Spleen (tissue), 11 donors: ENCODE results near the gene TIPARP. TPM values are rescaled to one million over a fixed set of nuclear protein-coding genes. Genes with fewer than 3 reads are reported as not detected.

Experiments used
- DNase-seq: peaks from one replicate; pipeline ENCODE4 v3.0.0-alpha.2; 2020
- H3K27ac ChIP-seq, 8 donors: fragments of 200-600 bp; sonication (generic) in 7 of 8; 1 replicate in 4 of 8; 2 replicates in 4 of 8; pipeline versions ENCODE4 v1.5.0 to v1.8.0; 2016 to 2021; ENCODE audit warnings: inconsistent platforms in 4 of 8, mild to moderate bottlenecking in 4 of 8, moderate library complexity in 1 of 8
- H3K27me3 ChIP-seq, 7 donors: fragments of 200-600 bp; sonication (generic) in 6 of 7; replicated peaks in 1 of 7; 1 replicate in 4 of 7; 2 replicates in 3 of 7; pipeline versions ENCODE4 v1.5.0 to v1.8.0; 2016 to 2021; ENCODE audit warnings: inconsistent platforms in 3 of 7, mild to moderate bottlenecking in 1 of 7
- H3K36me3 ChIP-seq, 6 donors: fragments of 200-600 bp; sonication (generic) in 5 of 6; 1 replicate in 4 of 6; 2 replicates in 2 of 6; pipeline versions ENCODE4 v1.5.0 to v1.8.0; 2016 to 2021; ENCODE audit warnings: inconsistent platforms in 2 of 6
- H3K4me1 ChIP-seq, 6 donors: fragments of 200-600 bp; sonication (generic) in 5 of 6; 1 replicate in 3 of 6; 2 replicates in 3 of 6; pipeline versions ENCODE4 v1.5.0 to v1.8.0; 2016 to 2021; ENCODE audit warnings: inconsistent platforms in 3 of 6
- H3K4me3 ChIP-seq, 8 donors: fragments of 200-600 bp; sonication (generic) in 7 of 8; 1 replicate in 4 of 8; 2 replicates in 4 of 8; pipeline versions ENCODE4 v1.5.0 to v1.8.0; 2016 to 2021; ENCODE audit warnings: inconsistent platforms in 4 of 8, mild to moderate bottlenecking in 4 of 8, moderate library complexity in 2 of 8
- H3K9me3 ChIP-seq, 8 donors: fragments of 200-600 bp; sonication (generic) in 7 of 8; 1 replicate in 4 of 8; 2 replicates in 4 of 8; pipeline versions ENCODE4 v1.5.0 to v1.8.0; 2016 to 2021; ENCODE audit warnings: inconsistent platforms in 4 of 8
- POLR2A ChIP-seq, 3 donors: fragments of 450-650 bp; IDR thresholded peaks; one replicate each; pipeline ENCODE4 v1.5.1; 2017; ENCODE audit warnings: antibody characterized with exemption in 3 of 3, mild to moderate bottlenecking in 1 of 3
- POLR2AphosphoS5 ChIP-seq, 3 donors: sonication (generic); formaldehyde crosslinking; IDR thresholded peaks; one replicate each; pipeline ENCODE4 v1.5.1; 2017; ENCODE audit warnings: antibody characterized with exemption in 3 of 3
- WGBS, 5 donors: extraction: QIAGEN DNeasy Blood & Tissue Kit in 3 of 5; methylation state at CpG; one replicate each; pipeline versions ENCODE4 v1.1.5 to v1.1.7; 2013 to 2018; 5-methylcytosine and 5-hydroxymethylcytosine counted together
- intact Hi-C: fragments of 100-400 bp; cut with DNase I; formaldehyde crosslinking; loops from one replicate; pipeline ENCODE4 v1.15.0; 2023; ENCODE audit warnings: low total_unique reads
- polyA plus RNA-seq, 3 donors: library from polyadenylated mRNA; stranded (reverse); fragments of 200-250 nt; gene quantifications; one replicate each; pipeline ENCODE4 v1.2.1, GENCODE V29; 2013
- total RNA-seq, 7 donors: library from RNA; depleted of rRNA in 3 of 7; stranded (reverse); fragments of >200 nt in 3 of 7; fragmentation: NEBNext Ultra II Directional in 4 of 7; extraction: Animal tissue kit (Norgen Biotek cat#: 25700) in 4 of 7; gene quantifications; one replicate each; pipeline versions ENCODE4 v1.1.0 to v1.2.1, GENCODE V29; 2016 to 2021
- TF ChIP-seq, protein P1 (sequence below), 11 experiments: fragments of 200-600 bp in 7 of 11; fragments of 450-650 bp in 4 of 11; sonication (generic) in 4 of 11; IDR thresholded peaks in 8 of 11; conservative IDR thresholded peaks in 3 of 11; 1 replicate in 7 of 11; 2 replicates in 4 of 11; pipeline versions ENCODE4 v1.4.0 to v1.8.0; 2016 to 2021; ENCODE audit warnings: antibody characterized with exemption in 11 of 11, inconsistent platforms in 4 of 11, mild to moderate bottlenecking in 1 of 11
- donor health status: healthy with polysubstance abuse.
- donor health status: DM: no; HTN: no; CAD: no; lungs with moderate emphysema.
- donor health status: DM: no; HTN: no; CAD: no.
- donor health status: Bipolar disorder and iron deficiency.
- donor health status: healthy.
- donor health status: DM: no; HTN: no; CAD: no.
- donor health status: DM: yes; HTN: yes; CAD: no.

TIPARP gene
- total and polyA plus RNA-seq, 10 donors: 4.5 to 39.8 (median 25.1) TPM

GRCh38 chr3:156655819-156656550 is 18.4 kb upstream of the TIPARP start:
- WGBS, 5 donors: 73 to 88% (median 79%) methylated on average over 5 of the region's 5 CpGs

GRCh38 chr3:156657440-156657839 is 16.9 kb upstream of the TIPARP start:
- no peak for TF ChIP-seq POLR2AphosphoS5 (IDR thresholded peaks at IDR 0.05)
- TF ChIP-seq, protein P1, sequence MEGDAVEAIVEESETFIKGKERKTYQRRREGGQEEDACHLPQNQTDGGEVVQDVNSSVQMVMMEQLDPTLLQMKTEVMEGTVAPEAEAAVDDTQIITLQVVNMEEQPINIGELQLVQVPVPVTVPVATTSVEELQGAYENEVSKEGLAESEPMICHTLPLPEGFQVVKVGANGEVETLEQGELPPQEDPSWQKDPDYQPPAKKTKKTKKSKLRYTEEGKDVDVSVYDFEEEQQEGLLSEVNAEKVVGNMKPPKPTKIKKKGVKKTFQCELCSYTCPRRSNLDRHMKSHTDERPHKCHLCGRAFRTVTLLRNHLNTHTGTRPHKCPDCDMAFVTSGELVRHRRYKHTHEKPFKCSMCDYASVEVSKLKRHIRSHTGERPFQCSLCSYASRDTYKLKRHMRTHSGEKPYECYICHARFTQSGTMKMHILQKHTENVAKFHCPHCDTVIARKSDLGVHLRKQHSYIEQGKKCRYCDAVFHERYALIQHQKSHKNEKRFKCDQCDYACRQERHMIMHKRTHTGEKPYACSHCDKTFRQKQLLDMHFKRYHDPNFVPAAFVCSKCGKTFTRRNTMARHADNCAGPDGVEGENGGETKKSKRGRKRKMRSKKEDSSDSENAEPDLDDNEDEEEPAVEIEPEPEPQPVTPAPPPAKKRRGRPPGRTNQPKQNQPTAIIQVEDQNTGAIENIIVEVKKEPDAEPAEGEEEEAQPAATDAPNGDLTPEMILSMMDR (IDR thresholded peaks at IDR 0.05 in 8 of 11, conservative IDR thresholded peaks at IDR 0.05 in 3 of 11): no peak
- no peak for TF ChIP-seq POLR2A (IDR thresholded peaks at IDR 0.05)
- whole genome bisulfite sequencing, 5 donors: 95 to 98% (median 97%) methylated on average over 2 of the region's 2 CpGs
- H3K4me1 ChIP-seq: peaks cover 0 to 19% (median 10%) of the 10 kb centered on the region in 6 donors
- no peak overlapping the region for H3K4me3 ChIP-seq
- no peak overlapping the region for H3K27ac ChIP-seq
- intact Hi-C loops: no loop called here
- no peak for DNase-seq
- H3K36me3 ChIP-seq: no peaks in the 10 kb centered on the region
- H3K27me3 ChIP-seq: no peaks in the 10 kb centered on the region
- H3K9me3 ChIP-seq: no peaks in the 10 kb centered on the region

More at GRCh38 chr3:156655819-156656550, 18.4 kb upstream of the TIPARP start:
- Histone ChIP-seq H3K27ac (no peak overlapping the region), H3K36me3 (no peaks in the 10 kb centered on the region), H3K9me3 (no peaks in the 10 kb centered on the region), H3K27me3 (no peaks in the 10 kb centered on the region), H3K4me3 (no peak overlapping the region), H3K4me1 (peaks cover 0 to 6% (median 3%) of the 10 kb centered on the region in 6 donors)
- TF ChIP-seq, protein P1 (IDR thresholded peaks at IDR 0.05 in 8 of 11, conservative IDR thresholded peaks at IDR 0.05 in 3 of 11): no peak
- TF ChIP-seq POLR2A (IDR thresholded peaks at IDR 0.05) (no peak), POLR2AphosphoS5 (IDR thresholded peaks at IDR 0.05) (no peak)
- DNase-seq: no peak
- intact Hi-C loops: no loop called here

- 86 to 96% (median 91%) methylated on average over 4 of the region's 4 CpGs for WGBS, 5 donors
- no peak overlapping the region for H3K27ac ChIP-seq
- no peak for DNase-seq
These were observed 16.3 kb upstream of the TIPARP start for GRCh38 chr3:156657862-156658731.

More at GRCh38 chr3:156657862-156658731, 16.3 kb upstream of the TIPARP start:
- Histone ChIP-seq H3K4me1 (peaks cover 0 to 21% (median 10%) of the 10 kb centered on the region in 6 donors), H3K27me3 (no peaks in the 10 kb centered on the region), H3K9me3 (no peaks in the 10 kb centered on the region), H3K4me3 (no peak overlapping the region), H3K36me3 (no peaks in the 10 kb centered on the region)
- intact Hi-C loops: no loop called here
- TF ChIP-seq, protein P1 (IDR thresholded peaks at IDR 0.05 in 8 of 11, conservative IDR thresholded peaks at IDR 0.05 in 3 of 11): no peak
- no peak for TF ChIP-seq POLR2A (IDR thresholded peaks at IDR 0.05)
